K562 (cell line): Measurements from ENCODE around the gene GLTPD2. TPM values are rescaled to one million over a fixed set of nuclear protein-coding genes. Genes with fewer than 3 reads are reported as not detected.

ENCODE experiments used
- ATAC-seq: fragments of 200-7000 bp; cut with Tn5 transposase; 3 replicates; pipeline ENCODE4 v1.9.1; 2020; ENCODE audit warnings: moderate library complexity
- BruUV-seq: library from RNA; stranded (reverse); fragments of 400-500 nt; replicated peaks from 2 replicates; lab custom pipeline; 2021; lab: Mats Ljungman, UMichigan
- CTCF ChIA-PET: fragments of 300-600 bp; formaldehyde crosslinking; extraction: SDS; loops from one replicate; lab custom pipeline; 2021; ENCODE audit warnings: low intra/inter-chr PET ratio; lab: Yijun Ruan, JAX
- POLR2A ChIA-PET: fragments of 300-600, 350-650 bp; sonication (Branson Sonifier 250); formaldehyde crosslinking; extraction: SDS; loops from one replicate; lab custom pipeline; 2021; ENCODE audit warnings: antibody characterized with exemption, inconsistent platforms; lab: Yijun Ruan, JAX
- DNase-seq, 4 experiments: peaks; one replicate each; pipeline versions ENCODE4 v3.0.0 to v3.0.0-alpha.2; 2011 to 2018; ENCODE audit warnings: low spot score in 3 of 4, mixed read lengths in 3 of 4; ENCODE audit errors: extremely low read depth in 1 of 4
- FAIRE-seq: peaks from 2 replicates; lab custom pipeline; 2011; peaks lifted over from hg19 to GRCh38; lab: Jason Lieb, UNC
- H2AFZ ChIP-seq: 2 replicates; pipeline ENCODE4 v1.6.0; 2011; ENCODE audit warnings: low read depth, low read length, control low read depth, inconsistent platforms
- H3K27ac ChIP-seq: fragments of 200-600 bp; 3 replicates; pipeline ENCODE4 v1.8.0; 2011; ENCODE audit warnings: low read depth, mild to moderate bottlenecking, control low read depth, inconsistent platforms, low read length, moderate library complexity, mixed read lengths; ENCODE audit errors: extremely low read depth
- H3K27me3 ChIP-seq, 2 experiments: fragments of 300-600 bp in 1 of 2; 2 replicates in 1 of 2; 3 replicates in 1 of 2; pipeline versions ENCODE4 v1.6.0 to v1.8.0; 2011; ENCODE audit warnings: inconsistent platforms in 2 of 2, low read length in 2 of 2, mild to moderate bottlenecking in 1 of 2, mixed read lengths in 1 of 2, moderate library complexity in 1 of 2; ENCODE audit not compliant: control insufficient read depth in 2 of 2, insufficient read depth in 2 of 2
- H3K36me3 ChIP-seq: fragments of 300-600 bp; 3 replicates; pipeline ENCODE4 v1.8.0; 2011; ENCODE audit warnings: mild to moderate bottlenecking, low read length, inconsistent platforms; ENCODE audit not compliant: control insufficient read depth, insufficient read depth
- H3K4me1 ChIP-seq, 2 experiments: fragments of 200-600 bp in 1 of 2; replicated peaks in 1 of 2; 2 replicates in 1 of 2; 3 replicates in 1 of 2; pipeline versions ENCODE4 v1.5.1 to v1.8.0; 2011; ENCODE audit warnings: inconsistent platforms in 2 of 2, low read length in 2 of 2, mild to moderate bottlenecking in 1 of 2, mixed read lengths in 1 of 2, moderate library complexity in 1 of 2; ENCODE audit not compliant: control insufficient read depth in 2 of 2, insufficient read depth in 2 of 2
- H3K4me2 ChIP-seq: 2 replicates; pipeline ENCODE4 v1.6.1; 2011; ENCODE audit warnings: low read length, control low read depth, inconsistent platforms, mixed read lengths; ENCODE audit not compliant: insufficient read depth
- H3K4me3 ChIP-seq: fragments of 200-600 bp; sonication (generic), shearing (Covaris generic); 2 replicates; pipeline ENCODE4 v1.5.1; 2016; ENCODE audit warnings: control low read depth, inconsistent platforms
- H3K79me2 ChIP-seq: fragments of 200-600 bp; 3 replicates; pipeline ENCODE4 v1.8.0; 2011; ENCODE audit warnings: low read length, inconsistent platforms; ENCODE audit not compliant: control insufficient read depth, insufficient read depth
- H3K9ac ChIP-seq, 2 experiments: 2 replicates each; pipeline versions ENCODE4 v1.6.0 to v1.6.1; 2011; ENCODE audit warnings: low read depth in 2 of 2, low read length in 2 of 2, control low read depth in 1 of 2, inconsistent platforms in 1 of 2, mild to moderate bottlenecking in 1 of 2, mixed read lengths in 1 of 2; ENCODE audit not compliant: insufficient read depth in 1 of 2
- H3K9me1 ChIP-seq: one replicate; pipeline ENCODE4 v1.6.0; 2011; ENCODE audit warnings: inconsistent platforms, mild to moderate bottlenecking, low read length, moderate library complexity; ENCODE audit not compliant: control insufficient read depth, insufficient read depth
- H3K9me3 ChIP-seq: replicated peaks from 2 replicates; pipeline ENCODE4 v1.5.1; 2011; ENCODE audit warnings: low read depth, low read length, inconsistent platforms; ENCODE audit not compliant: control insufficient read depth, insufficient read depth
- H4K20me1 ChIP-seq: replicated peaks from 2 replicates; pipeline ENCODE4 v1.6.1; 2011; ENCODE audit warnings: low read length, inconsistent platforms, mixed read lengths; ENCODE audit not compliant: control insufficient read depth, insufficient read depth
- CBX8 ChIP-seq: fragments of 200-600 bp; sonication (generic); IDR thresholded peaks from 2 replicates; pipeline ENCODE4 v1.6.1; 2012; ENCODE audit warnings: borderline replicate concordance, mixed run types, low read depth, mild to moderate bottlenecking, moderate library complexity, mixed read lengths, low read length, control low read depth, inconsistent platforms; ENCODE audit not compliant: poor library complexity, severe bottlenecking; ENCODE audit errors: extremely low read depth
- ELF4 ChIP-seq: fragments of 450-650 bp; formaldehyde crosslinking; IDR thresholded peaks from 2 replicates; pipeline ENCODE4 v1.4.0; 2022; ENCODE audit warnings: missing genetic modification characterization
- FOXP1 ChIP-seq: sonication (generic); formaldehyde crosslinking; IDR thresholded peaks from 2 replicates; pipeline ENCODE4 v1.8.0; 2022; ENCODE audit warnings: mild to moderate bottlenecking, missing genetic modification reagents
- JUN ChIP-seq, 2 experiments: sonication (generic) in 1 of 2; formaldehyde crosslinking in 1 of 2; IDR thresholded peaks; 2 replicates each; pipeline versions ENCODE4 v1.6.1 to v1.8.0; 2012 to 2022; ENCODE audit warnings: borderline replicate concordance in 2 of 2, mild to moderate bottlenecking in 2 of 2, improper control_type of control experiment in 1 of 2, low read depth in 1 of 2, low read length in 1 of 2, missing genetic modification reagents in 1 of 2
- LEF1 ChIP-seq: fragments of 450-650 bp; IDR thresholded peaks from 2 replicates; pipeline ENCODE4 v1.6.1; 2016; ENCODE audit warnings: mild to moderate bottlenecking
- MTA2 ChIP-seq: fragments of 450-650 bp; IDR thresholded peaks from 2 replicates; pipeline ENCODE4 v1.6.1; 2016; ENCODE audit warnings: low read depth
- VEZF1 ChIP-seq: fragments of 200-800 bp; sonication (Bioruptor generic); IDR thresholded peaks from 2 replicates; pipeline ENCODE4 v1.6.1; 2017; ENCODE audit warnings: missing genetic modification characterization, missing compliant biosample characterization
- XRCC4 ChIP-seq: IDR thresholded peaks from one replicate; pipeline ENCODE4 v1.6.1; 2011; ENCODE audit not compliant: insufficient read depth, insufficient read length; ENCODE audit errors: extremely low read depth
- ZBED1 ChIP-seq: IDR thresholded peaks from 2 replicates; pipeline ENCODE4 v1.6.1; 2014
- ZFP30 ChIP-seq: fragments of 250-450 bp; sonication (Bioruptor Pico); IDR thresholded peaks from 2 replicates; pipeline ENCODE4 v1.8.0; 2022; ENCODE audit warnings: moderate library complexity, mild to moderate bottlenecking, inconsistent platforms, borderline replicate concordance
- ZKSCAN3 ChIP-seq: fragments of 250-450 bp; sonication (Bioruptor Pico); IDR thresholded peaks from 2 replicates; pipeline ENCODE4 v1.4.0; 2020
- ZNF217 ChIP-seq: sonication (generic); formaldehyde crosslinking; IDR thresholded peaks from 2 replicates; pipeline ENCODE4 v1.8.0; 2022; ENCODE audit warnings: mild to moderate bottlenecking, missing genetic modification reagents
- ZNF57 ChIP-seq: fragments of 450-650 bp; formaldehyde crosslinking; IDR thresholded peaks from 2 replicates; pipeline ENCODE4 v1.4.0; 2020; ENCODE audit warnings: mild to moderate bottlenecking, moderate library complexity
- ZNF780A ChIP-seq: fragments of 250-450 bp; sonication (Bioruptor Pico); IDR thresholded peaks from 2 replicates; pipeline ENCODE4 v1.5.0; 2021; ENCODE audit warnings: mild to moderate bottlenecking
- WGBS: fragments of 100-300 bp; shearing (Covaris generic); methylation state at CpG from one replicate; pipeline ENCODE4 v1.1.6; 2016; ENCODE audit warnings: low coverage, mixed read lengths; ENCODE audit not compliant: insufficient coverage; ENCODE audit errors: missing lambda C conversion rate; 5-methylcytosine and 5-hydroxymethylcytosine counted together
- in situ Hi-C: fragments of 300-500 bp; cut with MboI; formaldehyde crosslinking; loops from 4 replicates; pipeline ENCODE4 v1.15.0; 2018; ENCODE audit warnings: inconsistent platforms, mixed read lengths
- intact Hi-C: fragments of 100-400 bp; cut with micrococcal nuclease; formaldehyde crosslinking; loops from 2 replicates; pipeline ENCODE4 v1.14.2; 2022
- polyA plus RNA-seq, 8 experiments: library from polyadenylated mRNA; depleted of rRNA in 4 of 8; stranded (reverse) in 5 of 8; unstranded in 3 of 8; fragments of >200 nt; fragmentation: Nextera tagmentation in 2 of 8; fragmentation: Illumina TruSeq in 1 of 8; extraction: Ambion mirVana in 2 of 8; extraction: Trizol in 1 of 8; gene quantifications; 2 replicates each; pipeline versions ENCODE4 v1.2.1 to v1.2.3, GENCODE V29; 2011 to 2014; ENCODE audit warnings: inconsistent platforms in 1 of 8, missing spikeins in 1 of 8
- total RNA-seq, 7 experiments: library from RNA; depleted of rRNA in 6 of 7; stranded (reverse); fragments of >200 nt in 6 of 7; fragmentation: Illumina TruSeq in 2 of 7; extraction: Trizol in 2 of 7; gene quantifications; 2 replicates each; pipeline versions ENCODE4 v1.2.1 to v1.2.3, GENCODE V29; 2011 to 2021; ENCODE audit warnings: low replicate concordance in 1 of 7
- TF ChIP-seq, protein P1 (sequence below): sonication (generic); formaldehyde crosslinking; IDR thresholded peaks from 2 replicates; pipeline ENCODE4 v1.8.0; 2023; ENCODE audit warnings: mild to moderate bottlenecking, missing genetic modification reagents
- TF ChIP-seq, protein P2 (sequence below): IDR thresholded peaks from 2 replicates; pipeline ENCODE4 v1.6.1; 2012; ENCODE audit warnings: low read depth, low read length, improper control_type of control experiment, borderline replicate concordance

Gene GLTPD2
- total and polyA plus RNA-seq, 9 of the 15 experiments (the other 6 are each of a cell fraction or from before 2014, with no cell fraction given) = not detected

GRCh38 chr17:4812690-4813089 is 23.9 kb downstream of the GLTPD2 start:
- no peak for DNase-seq
- POLR2A ChIA-PET = no interaction called here

More at GRCh38 chr17:4812690-4813089, 23.9 kb downstream of the GLTPD2 start:
- intact Hi-C loops = no loop called here
- no peak for FAIRE-seq
- H3K9ac ChIP-seq = no peak overlapping the region
- H3K27me3 ChIP-seq = no peaks in the 10 kb centered on the region
- CTCF ChIA-PET = no interaction called here
- in situ Hi-C loops = no loop called here
- no peak for ATAC-seq
- TF ChIP-seq ZFP30 (no peak), ZKSCAN3 (CRISPR knock-in tag) (no peak), ELF4 (CRISPR knock-in tag) (no peak), LEF1 (no peak), XRCC4 (no peak), ZBED1 (no peak), MTA2 (no peak), ZNF780A (CRISPR knock-in tag) (no peak), FOXP1 (CRISPR knock-in tag) (no peak), ZNF57 (no peak), JUN (IDR thresholded peaks at IDR 0.05; ENCODE audit: borderline replicate concordance, low read depth, low read length) (no peak), JUN (CRISPR knock-in tag; IDR thresholded peaks at IDR 0.05; ENCODE audit: borderline replicate concordance) (no peak), ZNF217 (CRISPR knock-in tag) (no peak), CBX8 (no peak), VEZF1 (CRISPR knock-in tag) (no peak)
- TF ChIP-seq, protein P1, sequence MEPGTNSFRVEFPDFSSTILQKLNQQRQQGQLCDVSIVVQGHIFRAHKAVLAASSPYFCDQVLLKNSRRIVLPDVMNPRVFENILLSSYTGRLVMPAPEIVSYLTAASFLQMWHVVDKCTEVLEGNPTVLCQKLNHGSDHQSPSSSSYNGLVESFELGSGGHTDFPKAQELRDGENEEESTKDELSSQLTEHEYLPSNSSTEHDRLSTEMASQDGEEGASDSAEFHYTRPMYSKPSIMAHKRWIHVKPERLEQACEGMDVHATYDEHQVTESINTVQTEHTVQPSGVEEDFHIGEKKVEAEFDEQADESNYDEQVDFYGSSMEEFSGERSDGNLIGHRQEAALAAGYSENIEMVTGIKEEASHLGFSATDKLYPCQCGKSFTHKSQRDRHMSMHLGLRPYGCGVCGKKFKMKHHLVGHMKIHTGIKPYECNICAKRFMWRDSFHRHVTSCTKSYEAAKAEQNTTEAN = no peak
- TF ChIP-seq, protein P2, sequence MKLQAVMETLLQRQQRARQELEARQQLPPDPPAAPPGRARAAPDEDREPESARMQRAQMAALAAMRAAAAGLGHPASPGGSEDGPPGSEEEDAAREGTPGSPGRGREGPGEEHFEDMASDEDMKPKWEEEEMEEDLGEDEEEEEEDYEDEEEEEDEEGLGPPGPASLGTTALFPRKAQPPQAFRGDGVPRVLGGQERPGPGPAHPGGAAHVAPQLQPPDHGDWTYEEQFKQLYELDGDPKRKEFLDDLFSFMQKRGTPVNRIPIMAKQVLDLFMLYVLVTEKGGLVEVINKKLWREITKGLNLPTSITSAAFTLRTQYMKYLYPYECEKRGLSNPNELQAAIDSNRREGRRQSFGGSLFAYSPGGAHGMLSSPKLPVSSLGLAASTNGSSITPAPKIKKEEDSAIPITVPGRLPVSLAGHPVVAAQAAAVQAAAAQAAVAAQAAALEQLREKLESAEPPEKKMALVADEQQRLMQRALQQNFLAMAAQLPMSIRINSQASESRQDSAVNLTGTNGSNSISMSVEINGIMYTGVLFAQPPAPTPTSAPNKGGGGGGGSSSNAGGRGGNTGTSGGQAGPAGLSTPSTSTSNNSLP = no peak
- no TSS peak for BruUV-seq
- no peaks in the 10 kb centered on the region for H3K79me2 ChIP-seq
- no peak overlapping the region for H2AFZ ChIP-seq
- H3K4me2 ChIP-seq = no peak overlapping the region
- H3K9me1 ChIP-seq = no peaks in the 10 kb centered on the region
- no peak overlapping the region for H3K4me3 ChIP-seq
- no peak overlapping the region for H3K27ac ChIP-seq
- WGBS = 53% methylated on average over 5 of the region's 7 CpGs
- no peaks in the 10 kb centered on the region for H3K9me3 ChIP-seq
- peaks cover 0 to 9% of the 10 kb centered on the region in 2 experiments; a peak in 3 of 5 replicates for H3K4me1 ChIP-seq
- H3K36me3 ChIP-seq = no peaks in the 10 kb centered on the region
- no peaks in the 10 kb centered on the region; the same call in 1 of the 2 replicates for H4K20me1 ChIP-seq
